Liver (tissue), 3 donors: ENCODE measurements around the gene DPH3.

Experiments used
- EGR1 ChIP-seq, 2 donors: IDR thresholded peaks; 2 replicates each; pipeline ENCODE4 v1.6.1; 2016 to 2018; ENCODE audit warnings: antibody characterized with exemption in 2 of 2, low read depth in 2 of 2
- TF ChIP-seq, protein P1 (sequence below): fragments of 150-350 bp; IDR thresholded peaks from 2 replicates; pipeline ENCODE4 v1.5.1; 2017; ENCODE audit warnings: improper control_type of control experiment, low read depth, low read length; ENCODE audit not compliant: missing input control
- donor health status: healthy.
- donor health status: healthy.

- TF ChIP-seq, protein P1, sequence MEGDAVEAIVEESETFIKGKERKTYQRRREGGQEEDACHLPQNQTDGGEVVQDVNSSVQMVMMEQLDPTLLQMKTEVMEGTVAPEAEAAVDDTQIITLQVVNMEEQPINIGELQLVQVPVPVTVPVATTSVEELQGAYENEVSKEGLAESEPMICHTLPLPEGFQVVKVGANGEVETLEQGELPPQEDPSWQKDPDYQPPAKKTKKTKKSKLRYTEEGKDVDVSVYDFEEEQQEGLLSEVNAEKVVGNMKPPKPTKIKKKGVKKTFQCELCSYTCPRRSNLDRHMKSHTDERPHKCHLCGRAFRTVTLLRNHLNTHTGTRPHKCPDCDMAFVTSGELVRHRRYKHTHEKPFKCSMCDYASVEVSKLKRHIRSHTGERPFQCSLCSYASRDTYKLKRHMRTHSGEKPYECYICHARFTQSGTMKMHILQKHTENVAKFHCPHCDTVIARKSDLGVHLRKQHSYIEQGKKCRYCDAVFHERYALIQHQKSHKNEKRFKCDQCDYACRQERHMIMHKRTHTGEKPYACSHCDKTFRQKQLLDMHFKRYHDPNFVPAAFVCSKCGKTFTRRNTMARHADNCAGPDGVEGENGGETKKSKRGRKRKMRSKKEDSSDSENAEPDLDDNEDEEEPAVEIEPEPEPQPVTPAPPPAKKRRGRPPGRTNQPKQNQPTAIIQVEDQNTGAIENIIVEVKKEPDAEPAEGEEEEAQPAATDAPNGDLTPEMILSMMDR = no peak
- TF ChIP-seq EGR1 (IDR thresholded peaks at IDR 0.05; ENCODE audit: low read depth in 2 of 2) = no peak
These were observed 678 bp upstream of the DPH3 start for GRCh38 chr3:16265455-16265786.
